ENCODE results near the gene WDR5B.
A peak's percentile ranks its signal among the peaks of the same experiment; 100 is the strongest.
"Not testable (repeated sequence)": the region's sequence is repeated elsewhere in the genome, so short reads cannot be mapped to it uniquely, and the experiment has no call there.

WDR5B gene

DNA sequence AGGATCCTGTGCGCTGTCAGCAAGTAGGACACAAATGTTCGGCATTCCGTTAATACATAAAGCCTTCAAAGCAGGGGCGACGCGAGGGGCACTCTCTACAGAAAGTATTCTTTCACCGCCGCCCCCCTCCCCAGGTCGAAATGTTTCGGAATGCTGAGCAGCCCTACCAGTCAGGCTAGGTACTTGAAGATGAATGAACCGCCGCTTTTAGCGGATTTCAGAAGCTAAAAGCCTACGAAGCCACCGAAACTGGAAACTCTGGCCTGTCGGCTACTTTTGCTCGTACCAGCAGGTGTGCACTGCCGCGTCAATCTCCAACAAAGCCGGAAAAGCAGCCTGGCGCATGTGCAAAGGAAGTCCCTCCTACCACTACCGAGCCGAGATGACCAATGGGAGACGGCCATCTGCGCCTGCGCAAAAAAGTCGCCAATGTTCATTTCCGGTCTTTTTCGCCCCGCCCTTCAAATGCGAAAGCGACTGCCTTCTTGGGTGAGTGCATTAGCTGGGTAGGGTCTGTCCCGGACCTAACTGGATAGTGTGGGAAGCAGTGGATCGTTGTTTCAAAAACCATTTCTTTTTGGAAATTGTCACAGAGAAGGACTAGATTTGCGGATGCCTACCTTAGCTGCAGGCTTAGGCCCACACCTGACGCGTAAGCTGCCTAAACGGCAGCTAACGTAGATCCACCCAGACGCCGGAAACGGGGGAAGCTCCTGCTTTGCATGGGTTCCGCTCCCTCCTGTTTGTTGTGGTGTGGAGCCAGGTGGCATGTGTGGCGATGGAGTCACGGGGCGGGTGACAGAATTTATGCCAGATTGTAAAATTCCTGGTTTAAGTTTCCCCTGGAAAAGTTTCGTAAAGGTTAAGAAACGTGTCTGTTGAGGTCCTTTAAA, at the start of gene WDR5B:
Gene WDR5B, minus strand, starts transcription at position 301 of the 893 bp plus-strand sequence. CDS start 534 bp downstream, outside the sequence.
- peak within 1 kb of the TSS; percentile 93 for H3K4me3 Mint-ChIP-seq
- H3K36me3 Mint-ChIP-seq = peaks cover 14% of the 10 kb centered on the region
- peaks cover 54% of the 10 kb centered on the region for H3K4me1 Mint-ChIP-seq

DNA sequence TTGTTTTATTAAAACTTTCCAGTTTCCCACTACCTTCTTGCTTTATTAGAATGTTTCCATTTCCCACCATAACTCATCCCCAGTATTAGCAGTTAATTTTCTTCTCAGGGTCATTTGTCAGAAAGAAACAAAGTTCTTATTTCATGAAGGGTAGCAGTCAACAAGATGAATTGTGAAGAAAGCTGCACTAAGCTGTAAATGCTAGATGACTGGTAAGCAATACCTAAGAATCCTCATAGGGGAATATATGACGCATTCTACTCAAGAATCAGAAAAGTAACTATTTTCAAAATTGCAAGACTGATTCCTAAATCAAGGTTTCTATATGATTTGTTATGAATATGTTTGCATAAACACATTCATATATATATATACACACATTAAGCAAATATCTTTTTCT, 48.8 kb upstream of the WDR5B start:
- Mint-ChIP-seq H3K27me3 (no peaks in the 10 kb centered on the region), H3K36me3 (peaks cover 12% of the 10 kb centered on the region), H3K4me1 (peaks cover 37% of the 10 kb centered on the region), H3K4me3 (no peak overlapping the region), H3K27ac (no peak overlapping the region), H3K9me3 (no peaks in the 10 kb centered on the region)

More for the DNA sequence above, at the start of gene WDR5B:
- Mint-ChIP-seq H3K27me3 (no peaks in the 10 kb centered on the region), H3K9me3 (no peaks in the 10 kb centered on the region), H3K27ac (peak within 1 kb of the TSS; percentile 99)

DNA sequence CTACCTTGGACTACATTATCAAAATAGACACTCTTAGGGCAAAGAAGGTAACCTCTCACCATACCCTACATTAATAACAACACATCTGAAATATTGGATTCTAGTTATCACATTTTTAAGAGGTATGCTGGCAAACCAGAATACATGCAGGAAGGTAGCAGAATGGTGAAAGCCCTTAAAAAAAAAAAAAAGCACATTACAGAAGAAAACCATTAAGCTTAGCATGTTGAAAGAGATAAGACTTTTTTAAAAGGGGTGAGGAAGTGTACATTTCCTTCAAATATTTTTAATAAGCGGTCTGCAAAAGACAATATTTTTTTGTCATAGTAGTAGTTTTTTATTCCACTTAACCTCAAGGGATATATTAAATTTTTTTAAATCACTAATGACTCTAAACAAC, 46.5 kb upstream of the WDR5B start:
- no peak overlapping the region for H3K27ac Mint-ChIP-seq
- peaks cover 23% of the 10 kb centered on the region for H3K4me1 Mint-ChIP-seq
- H3K36me3 Mint-ChIP-seq = peaks cover 22% of the 10 kb centered on the region
- no peak overlapping the region for H3K4me3 Mint-ChIP-seq
- no peaks in the 10 kb centered on the region for H3K27me3 Mint-ChIP-seq
- no peaks in the 10 kb centered on the region for H3K9me3 Mint-ChIP-seq

DNA sequence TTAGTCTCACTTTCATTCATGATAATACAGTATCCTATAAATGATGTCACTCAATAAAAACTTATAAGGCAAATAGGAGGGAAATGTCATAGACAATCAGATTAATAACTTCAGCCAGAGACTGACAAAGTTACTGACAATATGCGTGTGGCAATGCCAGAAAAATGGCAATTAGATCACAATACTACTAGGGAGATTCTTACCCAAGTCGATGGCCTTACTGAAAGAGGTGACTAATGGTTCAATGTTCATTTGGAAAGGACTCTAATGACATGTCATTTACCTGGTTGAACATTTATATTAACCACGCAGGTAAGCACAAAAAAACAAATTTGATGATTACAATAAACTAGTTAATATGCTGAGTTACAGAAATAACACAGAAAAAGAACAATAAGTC, 45.9 kb upstream of the WDR5B start:
- no peak overlapping the region for H3K4me3 Mint-ChIP-seq
- H3K36me3 Mint-ChIP-seq = peaks cover 20% of the 10 kb centered on the region
- no peaks in the 10 kb centered on the region for H3K27me3 Mint-ChIP-seq
- H3K9me3 Mint-ChIP-seq = no peaks in the 10 kb centered on the region
- peaks cover 20% of the 10 kb centered on the region for H3K4me1 Mint-ChIP-seq
- H3K27ac Mint-ChIP-seq = peak overlapping the region; percentile 15

DNA sequence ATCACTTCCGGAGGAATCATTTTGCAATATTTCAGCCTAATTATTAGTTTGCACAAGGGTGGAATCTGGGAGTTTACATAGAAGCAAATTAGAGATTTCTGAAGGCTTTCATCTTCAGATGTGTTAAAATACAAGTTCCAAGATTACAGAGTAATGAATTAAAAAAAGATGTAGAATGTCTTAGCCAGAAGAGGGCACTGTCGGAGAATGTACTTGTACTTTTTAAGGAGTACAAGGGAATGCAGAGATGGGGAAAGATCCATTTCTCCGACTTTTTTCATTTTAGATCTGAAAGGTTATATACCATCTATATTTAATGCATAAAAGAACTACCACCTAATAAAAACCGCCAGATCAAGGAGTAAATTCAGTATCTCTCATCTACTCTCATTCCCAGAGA, 43.1 kb upstream of the WDR5B start:
- no peaks in the 10 kb centered on the region for H3K9me3 Mint-ChIP-seq
- H3K4me1 Mint-ChIP-seq = peaks cover 20% of the 10 kb centered on the region
- H3K4me3 Mint-ChIP-seq = no peak overlapping the region
- H3K36me3 Mint-ChIP-seq = peaks cover 28% of the 10 kb centered on the region
- H3K27ac Mint-ChIP-seq = no peak overlapping the region
- no peaks in the 10 kb centered on the region for H3K27me3 Mint-ChIP-seq

DNA sequence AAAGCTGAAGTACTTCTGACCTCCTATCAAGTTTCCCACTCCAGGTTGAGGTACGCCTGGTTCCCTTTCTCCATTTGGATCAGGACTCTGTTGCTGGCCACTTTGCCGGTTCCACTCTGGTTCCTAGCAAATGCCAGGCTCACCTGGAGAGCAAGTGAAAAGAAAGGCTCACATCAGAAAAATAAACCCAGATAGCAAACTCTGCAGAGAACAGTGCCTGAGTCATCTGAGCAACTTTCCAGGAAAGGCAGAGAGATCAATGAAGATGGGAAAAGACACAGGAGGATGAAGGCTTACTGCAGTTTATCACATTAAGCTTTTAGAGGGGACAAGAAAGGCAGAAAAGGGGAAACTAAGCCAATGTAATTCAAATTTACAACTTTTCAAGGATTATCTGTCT, 41.8 kb upstream of the WDR5B start:
- H3K27ac Mint-ChIP-seq = no peak overlapping the region
- H3K9me3 Mint-ChIP-seq = no peaks in the 10 kb centered on the region
- peaks cover 20% of the 10 kb centered on the region for H3K4me1 Mint-ChIP-seq
- no peak overlapping the region for H3K4me3 Mint-ChIP-seq
- H3K27me3 Mint-ChIP-seq = no peaks in the 10 kb centered on the region
- H3K36me3 Mint-ChIP-seq = peaks cover 28% of the 10 kb centered on the region

DNA sequence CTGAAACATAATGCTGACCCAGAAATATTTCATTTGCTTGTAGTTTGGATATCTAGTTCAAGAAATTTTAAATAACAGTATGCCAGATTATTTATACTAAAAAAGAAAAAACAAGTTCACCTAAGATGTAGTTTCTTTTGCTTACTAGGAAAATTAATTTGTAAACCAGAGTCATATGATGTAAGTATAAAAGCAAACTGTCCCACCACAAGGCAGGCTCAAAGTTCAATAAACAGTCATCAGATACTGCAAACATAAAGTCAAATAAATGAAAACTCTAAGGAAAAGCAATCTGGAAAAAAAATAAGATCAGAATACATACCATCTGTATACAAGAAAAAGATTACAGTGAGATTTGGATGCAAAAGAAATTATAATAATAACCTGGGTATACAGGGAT, 40.2 kb upstream of the WDR5B start:
- H3K36me3 Mint-ChIP-seq = peaks cover 27% of the 10 kb centered on the region
- H3K27me3 Mint-ChIP-seq = no peaks in the 10 kb centered on the region
- peaks cover 12% of the 10 kb centered on the region for H3K4me1 Mint-ChIP-seq
- no peaks in the 10 kb centered on the region for H3K9me3 Mint-ChIP-seq
- H3K4me3 Mint-ChIP-seq = no peak overlapping the region
- no peak overlapping the region for H3K27ac Mint-ChIP-seq

DNA sequence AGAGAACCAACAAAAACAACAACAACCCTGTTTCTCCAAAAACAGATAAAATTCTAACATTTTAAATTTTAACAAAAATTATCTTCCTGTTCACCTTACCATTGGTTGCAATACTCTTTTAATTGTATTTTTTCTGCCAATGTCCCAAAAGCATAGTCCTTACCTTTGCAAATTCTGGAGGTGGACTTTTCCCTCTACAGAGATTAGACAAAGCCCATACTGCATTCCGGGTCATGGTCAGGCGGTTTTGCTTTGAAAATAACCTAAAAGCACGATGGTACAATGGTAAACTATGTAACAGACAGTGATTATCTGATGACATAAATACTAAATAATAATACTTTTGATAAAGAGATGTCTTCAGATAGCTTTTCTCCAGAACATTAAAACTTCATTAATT, 35.5 kb upstream of the WDR5B start:
- H3K4me1 Mint-ChIP-seq = peaks cover 5% of the 10 kb centered on the region
- no peak overlapping the region for H3K27ac Mint-ChIP-seq
- H3K36me3 Mint-ChIP-seq = peaks cover 49% of the 10 kb centered on the region
- no peaks in the 10 kb centered on the region for H3K27me3 Mint-ChIP-seq
- no peak overlapping the region for H3K4me3 Mint-ChIP-seq
- peaks cover 2% of the 10 kb centered on the region for H3K9me3 Mint-ChIP-seq

DNA sequence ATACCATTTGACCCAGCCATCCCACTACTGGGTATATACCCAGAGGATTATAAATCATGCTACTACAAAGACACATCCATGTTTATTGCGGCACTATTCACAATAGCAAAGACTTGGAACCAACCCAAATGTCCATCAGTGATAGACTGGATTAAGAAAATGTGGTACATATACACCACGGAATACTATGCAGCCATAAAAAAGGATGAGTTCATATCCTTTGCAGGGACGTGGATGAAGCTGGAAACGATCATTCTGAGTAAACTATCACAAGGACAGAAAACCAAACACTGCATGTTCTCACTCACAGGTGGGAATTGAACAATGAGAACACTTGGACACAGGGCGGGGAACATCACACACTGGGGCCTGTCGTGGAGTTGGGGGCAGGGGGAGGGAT, 32.4 kb upstream of the WDR5B start:
- peaks cover 69% of the 10 kb centered on the region for H3K36me3 Mint-ChIP-seq
- H3K9me3 Mint-ChIP-seq, H3K4me3 Mint-ChIP-seq, H3K27ac Mint-ChIP-seq, H3K4me1 Mint-ChIP-seq, H3K27me3 Mint-ChIP-seq: not testable (repeated sequence)

DNA sequence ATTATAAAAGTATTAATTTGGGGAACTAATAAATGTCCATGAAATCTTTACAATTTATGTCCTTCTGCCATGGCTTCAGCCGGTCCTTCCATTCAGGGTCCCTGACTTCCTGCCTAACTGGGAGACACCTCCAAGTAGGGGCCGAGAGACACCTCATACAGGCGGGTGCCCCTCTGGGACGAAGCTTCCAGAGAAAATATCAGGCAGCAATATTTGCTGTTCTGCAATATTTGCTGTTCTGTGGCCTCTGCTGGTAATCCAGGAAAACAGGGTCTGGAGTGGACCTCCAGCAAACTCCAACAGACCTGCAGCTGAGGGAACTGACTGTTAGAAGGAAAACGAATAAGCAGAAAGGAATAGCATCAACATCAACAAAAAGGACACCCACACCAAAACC, 28.6 kb upstream of the WDR5B start:
- peak overlapping the region; percentile 30 for H3K27ac Mint-ChIP-seq
- H3K4me3 Mint-ChIP-seq, H3K27me3 Mint-ChIP-seq, H3K4me1 Mint-ChIP-seq, H3K9me3 Mint-ChIP-seq: not testable (repeated sequence)
- peaks cover 76% of the 10 kb centered on the region for H3K36me3 Mint-ChIP-seq

DNA sequence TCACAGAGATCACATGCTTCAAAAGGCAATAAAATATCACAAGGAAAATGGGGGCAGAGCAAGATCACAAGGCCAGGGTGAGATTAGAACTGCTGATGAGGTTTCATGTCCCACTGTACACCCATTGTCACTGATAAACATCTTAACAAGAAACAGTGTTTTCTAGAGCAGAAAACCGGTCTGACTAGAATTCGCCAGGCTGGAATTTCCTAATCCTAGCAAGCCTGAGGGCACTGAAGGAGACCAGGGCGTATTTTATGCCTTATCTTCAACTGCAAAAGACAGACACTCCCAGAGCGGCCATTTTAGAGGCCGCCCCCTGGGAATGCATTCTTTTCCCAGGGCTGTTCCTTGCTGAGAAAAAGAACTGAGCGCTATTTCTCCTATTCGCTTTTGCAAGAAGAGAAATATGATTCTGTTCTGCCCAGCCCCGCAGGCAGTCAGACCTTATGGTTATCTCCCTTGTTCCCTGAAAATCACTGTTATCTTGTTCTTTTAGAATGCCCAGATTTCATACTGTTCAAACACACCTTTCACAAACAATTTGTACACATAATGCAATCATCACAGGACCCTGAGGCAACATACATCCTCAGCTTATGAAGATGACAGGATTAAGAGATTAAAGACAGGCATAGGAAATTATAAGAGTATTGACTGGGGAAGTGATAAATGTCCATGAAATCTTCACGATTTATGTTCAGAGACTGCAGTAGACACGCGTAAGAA, 28.1 kb upstream of the WDR5B start:
- not testable (repeated sequence) for H3K9me3 Mint-ChIP-seq, H3K27me3 Mint-ChIP-seq, H3K4me1 Mint-ChIP-seq, H3K4me3 Mint-ChIP-seq
- peaks cover 71% of the 10 kb centered on the region for H3K36me3 Mint-ChIP-seq
- H3K27ac Mint-ChIP-seq = peak overlapping the region; percentile 77

DNA sequence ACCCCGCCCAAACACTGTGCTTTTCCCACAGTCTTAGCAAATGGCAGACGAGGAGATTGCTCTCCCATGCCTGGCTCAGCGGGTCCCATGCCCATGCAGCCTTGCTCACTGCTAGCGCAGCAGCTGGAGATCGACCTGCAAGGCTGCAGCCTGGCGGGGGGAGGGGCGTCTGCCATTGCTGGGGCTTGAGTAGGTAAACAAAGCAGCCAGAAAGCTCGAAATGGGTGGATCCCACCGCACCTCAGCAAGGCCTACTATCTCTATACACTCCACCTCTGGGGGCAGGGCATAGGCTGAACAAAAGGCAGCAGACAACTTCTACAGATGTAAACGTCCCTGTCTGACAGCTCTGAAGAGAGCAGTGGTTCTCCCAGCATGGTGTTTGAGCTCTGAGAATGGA, 27.2 kb upstream of the WDR5B start:
- Mint-ChIP-seq H3K9me3 (peaks cover 5% of the 10 kb centered on the region), H3K4me3 (no peak overlapping the region), H3K27me3 (no peaks in the 10 kb centered on the region), H3K27ac (no peak overlapping the region), H3K4me1 (peaks cover 5% of the 10 kb centered on the region), H3K36me3 (peaks cover 68% of the 10 kb centered on the region)

DNA sequence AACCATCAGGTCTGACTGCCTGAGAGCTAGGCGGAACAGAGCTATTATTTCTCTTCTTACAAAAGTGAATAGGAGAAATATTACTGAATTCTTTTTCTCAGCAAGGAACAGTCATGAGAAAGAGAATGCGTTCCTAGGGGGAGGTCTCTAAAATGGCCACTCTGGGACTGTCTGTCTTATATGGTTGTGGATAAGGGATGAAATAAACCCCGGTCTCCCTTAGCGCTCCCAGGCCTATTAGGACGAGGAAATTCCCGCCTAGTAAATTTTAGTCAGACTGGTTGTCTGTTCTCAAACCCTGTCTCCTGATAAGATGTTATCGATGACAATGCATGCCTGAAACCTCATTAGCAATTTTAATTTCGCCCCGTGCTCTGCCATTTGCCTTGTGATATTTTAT, 20.1 kb upstream of the WDR5B start:
- Mint-ChIP-seq H3K36me3 (peaks cover 62% of the 10 kb centered on the region), H3K27me3 (no peaks in the 10 kb centered on the region), H3K9me3 (no peaks in the 10 kb centered on the region), H3K4me3 (no peak overlapping the region), H3K4me1 (peaks cover 3% of the 10 kb centered on the region), H3K27ac (peak overlapping the region; percentile 18)

DNA sequence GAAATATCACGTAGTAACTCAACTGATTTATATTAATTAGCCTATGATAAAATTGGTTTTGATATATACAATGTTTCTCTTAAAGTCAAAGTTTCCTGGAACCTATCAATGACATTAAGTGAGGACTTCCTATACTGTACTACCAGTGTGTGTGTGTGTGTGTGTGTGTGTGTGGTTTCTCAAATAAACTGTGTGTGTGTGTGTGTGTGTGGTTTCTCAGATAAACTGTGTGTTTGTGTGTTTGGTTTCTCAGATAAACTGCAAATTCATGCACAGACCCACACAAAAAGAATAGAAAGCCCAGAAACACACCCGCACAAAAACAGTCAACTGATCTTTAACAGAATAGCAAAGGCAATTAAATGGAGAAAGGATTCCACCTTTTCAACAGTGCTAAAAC, 14.5 kb upstream of the WDR5B start:
- Mint-ChIP-seq H3K27me3 (no peaks in the 10 kb centered on the region), H3K4me1 (peaks cover 20% of the 10 kb centered on the region), H3K4me3 (no peak overlapping the region), H3K27ac (no peak overlapping the region), H3K36me3 (peaks cover 65% of the 10 kb centered on the region), H3K9me3 (peaks cover 4% of the 10 kb centered on the region)

DNA sequence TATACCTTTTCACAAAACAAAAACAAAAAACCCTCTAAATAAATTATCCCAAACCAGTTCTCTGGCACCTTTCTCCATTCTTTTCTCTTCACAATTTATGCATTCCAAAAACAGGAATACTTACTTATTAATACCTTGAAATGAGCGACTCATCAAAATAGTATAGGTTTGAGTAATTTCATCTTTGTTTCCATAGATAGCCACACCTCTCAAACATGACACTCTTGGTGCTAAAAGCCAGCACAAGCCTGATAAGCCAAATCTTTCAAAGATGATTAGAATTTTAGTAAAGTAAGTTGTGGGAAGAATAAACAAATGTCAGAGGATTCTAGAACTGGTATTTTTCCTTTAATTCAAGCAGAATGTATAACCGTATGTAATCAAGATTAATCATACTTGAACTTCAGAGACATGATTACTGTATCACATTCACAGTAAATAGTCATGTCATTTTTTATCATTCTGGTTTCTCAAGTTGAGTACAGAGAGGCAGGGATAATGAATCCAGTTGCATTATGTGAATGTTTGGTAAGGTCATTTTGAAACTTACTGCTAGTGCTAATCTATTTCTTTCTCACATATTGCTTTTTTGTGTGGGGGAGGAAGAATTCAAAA, 12.1 kb upstream of the WDR5B start:
- Mint-ChIP-seq H3K4me3 (no peak overlapping the region), H3K27ac (peak overlapping the region; percentile 85), H3K36me3 (peaks cover 55% of the 10 kb centered on the region), H3K4me1 (peaks cover 17% of the 10 kb centered on the region), H3K9me3 (peaks cover 4% of the 10 kb centered on the region), H3K27me3 (no peaks in the 10 kb centered on the region)

DNA sequence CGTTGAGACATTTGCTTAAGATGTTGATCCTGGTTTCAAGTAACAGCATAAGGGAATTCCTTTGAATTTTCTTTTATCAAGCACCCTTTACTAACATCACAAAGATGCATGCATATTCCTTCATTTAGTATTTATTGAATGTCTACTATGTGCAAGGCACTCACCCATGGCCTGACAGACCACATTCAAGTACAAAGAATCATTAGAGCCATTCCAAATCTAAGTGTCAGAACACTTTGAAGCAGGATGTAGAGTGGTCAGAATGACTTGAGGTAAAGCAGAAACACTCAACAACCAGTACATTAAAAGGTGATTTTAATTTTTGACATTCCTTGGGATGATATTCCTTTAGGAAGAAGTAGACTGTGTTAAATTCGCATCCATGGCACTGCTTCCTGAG, 6.0 kb upstream of the WDR5B start:
- peaks cover 24% of the 10 kb centered on the region for H3K36me3 Mint-ChIP-seq
- H3K9me3 Mint-ChIP-seq = no peaks in the 10 kb centered on the region
- peaks cover 11% of the 10 kb centered on the region for H3K4me1 Mint-ChIP-seq
- no peaks in the 10 kb centered on the region for H3K27me3 Mint-ChIP-seq
- H3K4me3 Mint-ChIP-seq = no peak overlapping the region
- peak overlapping the region; percentile 62 for H3K27ac Mint-ChIP-seq
